Activated CD4-positive, alpha-beta T cell treated with anti-CD3 and anti-CD28 coated beads, Interleukin-2, amount 50 U/mL, for 1 hour (primary cell): Measurements from ENCODE around the gene SLC49A3.
"Not testable (repeated sequence)": the region's sequence is repeated elsewhere in the genome, so short reads cannot be mapped to it uniquely, and the experiment has no call there.

ENCODE experiments used
- DNase-seq: peaks from one replicate; pipeline ENCODE4 v3.0.0-alpha.2; 2020

Gene SLC49A3

GRCh38 chr4:700587-701264, 11.8 kb upstream of the SLC49A3 start:
- DNase-seq = no peak

GRCh38 chr4:699816-700580, 11.0 kb upstream of the SLC49A3 start:
- no peak for DNase-seq

GRCh38 chr4:694341-694940, 5.5 kb upstream of the SLC49A3 start:
- not testable (repeated sequence) for DNase-seq

DNA sequence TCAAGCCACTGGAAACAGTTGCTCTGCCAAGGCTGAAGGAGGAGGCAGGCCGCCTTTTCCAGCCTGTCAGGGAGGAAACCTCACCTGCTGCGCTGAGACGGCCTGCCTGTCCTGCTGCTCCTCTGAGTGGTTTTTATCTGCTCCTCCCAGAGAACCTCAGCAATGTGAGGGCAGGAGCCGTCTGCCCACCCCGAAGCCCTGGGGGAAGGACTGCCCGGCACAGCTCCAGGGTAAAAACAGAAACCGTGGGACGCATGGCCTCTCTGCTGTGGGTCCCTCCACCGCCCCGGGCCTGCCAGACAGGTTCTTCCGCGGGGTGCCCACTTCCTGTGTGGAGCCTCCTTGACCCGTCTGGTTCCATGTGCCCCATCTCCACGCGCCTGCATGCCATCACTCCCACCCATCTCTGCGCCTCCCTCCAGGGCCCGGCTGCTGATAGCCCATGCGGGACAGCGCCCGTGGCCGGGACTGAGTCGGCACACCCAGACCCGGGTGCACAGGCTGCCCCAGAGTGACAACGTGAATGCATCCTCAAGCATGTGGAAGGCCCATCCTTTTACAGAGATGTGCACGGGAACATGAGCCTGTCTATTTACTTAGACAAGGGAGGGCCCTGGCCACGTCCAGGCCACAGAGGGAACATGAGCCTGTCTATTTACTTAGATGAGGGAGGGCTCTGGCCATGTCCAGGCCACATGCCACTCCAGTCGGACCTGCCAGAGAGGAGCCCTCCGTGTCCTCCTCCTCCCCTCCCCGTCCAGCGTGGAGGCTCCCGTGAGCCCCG, 4.0 kb upstream of the SLC49A3 start:
- no peak for DNase-seq

DNA sequence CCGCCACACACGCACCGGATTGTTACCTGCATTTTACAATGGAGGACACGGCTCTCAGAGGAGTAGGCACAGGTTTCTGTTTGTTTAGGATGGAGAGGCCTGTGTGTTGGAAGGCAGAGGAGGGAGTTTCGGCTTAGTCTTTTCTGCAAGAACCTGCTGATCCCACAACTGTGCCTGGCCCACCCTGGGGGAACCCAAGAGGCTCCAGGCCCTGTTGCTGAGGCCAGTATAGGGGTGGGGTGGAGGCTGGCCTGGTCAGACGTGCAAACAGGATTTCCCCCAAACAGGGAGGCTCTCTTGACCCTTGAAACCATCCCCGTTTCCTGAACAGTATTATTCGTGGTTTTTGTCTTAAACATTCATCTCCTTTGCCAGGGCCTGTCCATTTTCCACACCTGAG, 772 bp upstream of the SLC49A3 start:
- no peak for DNase-seq

- no peak for DNase-seq
These were observed 739 bp downstream of the SLC49A3 start for GRCh38 chr4:687971-688853.

DNA sequence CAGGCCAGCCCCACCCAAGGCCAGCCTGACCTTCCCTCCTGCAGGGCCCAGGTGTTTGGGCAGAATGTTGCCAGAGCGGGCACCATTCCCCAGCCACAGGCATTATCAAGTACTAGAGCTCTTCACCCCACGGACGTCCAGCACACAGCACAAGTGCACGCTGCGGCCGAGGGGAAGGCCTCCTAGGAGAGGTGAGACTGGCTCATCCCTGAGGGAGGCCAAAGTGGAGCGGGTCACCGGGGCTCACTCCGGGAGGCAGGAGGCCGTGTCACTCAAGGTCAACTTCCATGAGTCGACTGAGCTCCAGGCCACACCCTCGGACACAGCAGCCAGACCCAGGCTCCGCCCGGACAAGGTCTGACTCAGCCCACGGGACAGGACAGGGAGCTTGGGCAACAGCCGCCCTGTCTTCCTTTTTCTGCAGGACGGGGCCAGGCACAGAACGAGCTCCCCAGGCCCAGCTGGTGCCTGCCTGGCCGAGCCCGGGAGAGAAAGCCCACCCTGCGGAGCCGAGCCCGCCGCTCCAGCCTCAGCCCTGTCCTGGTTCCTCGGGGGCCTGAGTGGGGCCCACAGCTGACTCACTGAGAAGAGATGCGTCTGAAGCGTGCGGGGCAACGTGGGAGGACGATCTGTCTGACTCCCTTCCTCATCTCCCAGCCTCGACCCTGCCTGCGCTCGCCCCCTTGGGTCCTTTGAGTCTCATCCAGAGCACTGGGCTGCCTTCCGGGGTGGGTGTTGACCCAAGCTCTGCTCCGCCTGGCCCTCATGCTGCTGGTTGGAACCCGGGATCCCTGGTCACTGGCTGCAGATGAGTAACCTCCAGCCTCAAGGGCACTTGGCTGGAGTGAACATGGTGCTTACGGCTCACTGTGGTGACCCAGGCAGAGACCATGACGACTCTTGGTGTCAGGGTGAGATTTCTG, 1.6 kb downstream of the SLC49A3 start:
- no peak for DNase-seq

DNA sequence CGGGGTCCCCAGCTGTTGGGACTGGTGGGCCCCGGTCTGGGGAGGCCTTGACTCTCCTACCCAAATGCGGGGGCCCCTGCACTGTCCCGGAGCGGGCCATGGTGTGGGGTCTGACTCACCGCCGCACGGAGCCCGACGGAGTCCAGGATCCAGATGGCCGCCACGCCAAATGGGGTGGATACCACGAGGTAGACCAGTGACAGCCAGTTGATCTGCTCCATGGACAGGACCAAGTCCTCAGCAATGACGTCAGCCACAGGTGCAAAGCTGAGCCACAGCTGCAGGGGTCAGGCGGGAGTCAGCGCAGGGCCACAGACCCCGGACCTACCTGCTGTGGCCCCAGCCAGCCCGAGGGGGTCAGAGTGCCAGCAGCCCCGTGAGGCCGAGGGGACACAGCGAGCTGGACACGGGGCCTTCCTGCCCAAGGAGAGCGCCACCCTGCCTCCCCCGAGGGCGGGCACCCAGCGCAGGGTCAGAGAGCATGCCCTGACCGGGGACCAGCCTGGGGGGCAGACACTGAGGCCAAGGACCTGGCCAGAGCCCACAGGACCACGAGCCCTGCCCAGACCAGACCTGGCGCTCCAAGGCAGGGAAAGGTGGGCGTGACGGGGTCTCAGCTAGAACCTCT, 2.4 kb downstream of the SLC49A3 start:
- no peak for DNase-seq

DNA sequence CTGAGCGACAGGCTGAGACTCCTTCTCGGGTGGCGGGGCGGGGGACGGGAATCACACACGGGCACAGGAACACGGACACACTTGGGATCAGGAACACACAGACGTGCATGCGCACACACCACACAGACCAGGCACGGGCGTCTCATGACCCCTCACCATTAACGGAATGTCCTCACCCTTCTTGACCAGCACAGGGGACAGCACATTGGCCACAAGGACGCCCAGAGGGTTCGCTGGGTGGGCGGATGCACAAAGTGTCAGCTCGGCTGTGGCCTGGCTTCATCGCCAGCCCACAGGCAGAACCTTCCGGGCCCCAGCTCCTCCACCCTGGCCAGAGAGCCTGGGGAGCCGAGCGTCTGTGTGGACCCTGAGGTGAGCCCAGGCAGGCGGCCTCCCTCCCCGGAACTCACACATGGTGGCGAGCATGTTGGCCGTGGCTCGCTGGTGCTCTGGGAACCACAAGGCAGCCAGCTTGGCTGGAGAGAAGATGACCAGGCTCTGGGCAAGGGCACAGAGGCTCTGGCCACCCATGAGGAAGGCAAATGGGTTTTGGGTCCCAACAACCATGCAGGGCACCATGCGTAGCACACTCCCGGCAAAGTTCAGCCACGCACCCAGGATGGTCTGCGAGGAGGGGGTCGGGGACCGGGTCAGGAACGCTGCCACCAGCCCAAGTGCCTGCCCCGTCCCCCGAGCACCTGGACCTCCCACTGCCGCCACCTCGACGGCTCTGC, 3.1 kb downstream of the SLC49A3 start:
- DNase-seq = no peak

DNA sequence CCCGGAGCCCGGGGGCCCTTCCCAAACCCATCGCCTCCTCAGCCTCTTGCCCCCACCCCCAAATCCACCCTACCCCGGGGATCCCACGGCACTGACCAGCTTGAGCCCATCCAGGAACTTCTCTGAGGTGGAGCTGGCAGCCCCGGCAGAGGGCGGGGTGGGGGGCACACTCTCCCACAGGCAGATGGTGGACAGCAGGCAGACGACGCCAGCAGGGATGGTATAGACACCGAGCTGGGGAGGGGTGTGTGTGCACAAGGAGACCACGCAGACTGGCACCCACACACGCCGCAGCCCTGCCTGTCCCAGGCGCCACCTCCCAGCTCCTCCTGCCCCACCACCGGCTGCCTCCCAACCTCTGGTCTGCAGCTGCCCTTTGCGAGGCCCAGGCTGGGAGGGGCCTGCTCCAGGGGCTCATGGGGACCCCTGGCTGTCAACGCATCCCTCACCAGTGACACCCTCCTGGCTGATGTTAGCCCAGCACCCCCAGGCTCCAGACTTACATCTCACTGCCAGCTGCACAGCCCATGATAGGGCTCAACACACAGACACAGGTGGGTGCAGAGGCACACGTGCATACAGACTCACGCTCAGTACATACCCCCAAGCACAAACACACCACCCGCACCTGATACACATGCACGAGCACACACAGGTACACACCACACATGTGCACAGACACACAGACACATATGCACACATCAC, 4.2 kb downstream of the SLC49A3 start:
- DNase-seq = no peak

DNA sequence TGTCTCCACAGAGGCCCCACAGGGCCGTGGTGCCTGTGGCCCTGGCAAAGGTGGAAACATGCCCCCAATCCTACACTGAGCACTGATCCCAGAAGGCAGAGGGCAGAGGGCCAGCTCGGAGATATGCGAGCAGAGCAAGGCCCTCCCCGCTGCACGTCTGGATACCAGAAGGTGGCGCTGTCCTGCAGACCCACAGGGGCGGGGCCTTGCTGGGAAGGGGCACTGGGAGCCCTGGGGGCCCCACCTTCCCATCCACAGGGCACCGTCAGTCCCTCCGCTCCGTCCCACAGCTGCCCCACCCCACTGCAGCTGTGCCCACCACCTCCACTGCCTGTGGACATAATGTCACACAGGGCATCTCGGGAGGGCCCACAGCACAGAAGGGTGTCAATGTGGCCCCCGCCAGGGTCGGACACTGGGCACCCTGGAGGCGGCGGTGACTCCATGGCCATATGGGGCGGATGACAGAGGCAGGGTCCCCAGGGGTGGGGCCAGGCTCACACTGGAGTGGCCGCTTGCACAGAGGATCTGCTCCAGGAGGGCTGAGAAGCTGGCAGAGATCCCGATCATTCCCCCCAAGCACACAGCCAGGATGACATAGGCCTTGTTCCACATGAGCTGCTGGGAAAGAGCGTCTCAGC, 4.8 kb downstream of the SLC49A3 start:
- no peak for DNase-seq

DNA sequence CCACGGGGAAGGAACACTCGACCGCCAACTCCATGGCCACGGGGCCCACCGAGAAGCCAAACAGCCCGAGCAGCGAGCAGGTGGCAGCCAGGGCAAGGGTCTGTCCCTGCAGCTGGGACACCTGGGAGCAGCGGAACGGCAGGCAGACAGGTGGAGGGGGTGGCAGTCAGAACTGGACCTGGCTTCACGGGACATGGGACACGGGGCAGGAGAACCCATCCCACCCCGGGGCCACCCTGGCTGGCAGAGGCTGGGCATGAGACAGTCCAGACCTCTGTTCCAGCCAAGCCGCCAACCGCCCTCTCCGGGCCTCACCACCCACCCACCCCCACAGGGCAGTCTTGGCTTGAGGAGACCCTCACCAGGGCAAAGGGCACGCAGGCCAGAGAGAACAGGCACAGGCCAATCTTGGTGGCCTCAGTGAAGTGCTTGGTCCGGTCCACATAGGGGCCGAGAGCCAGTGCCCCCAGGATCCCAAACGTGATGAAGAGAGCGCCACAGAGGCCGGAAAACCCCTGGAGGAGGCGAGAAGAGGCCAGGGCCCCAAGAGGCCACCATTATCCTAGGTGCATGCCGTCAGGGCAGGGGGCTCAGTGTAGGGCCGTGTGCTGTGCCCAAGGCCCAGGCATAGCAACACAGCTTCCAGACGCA, 5.6 kb downstream of the SLC49A3 start:
- no peak for DNase-seq

DNA sequence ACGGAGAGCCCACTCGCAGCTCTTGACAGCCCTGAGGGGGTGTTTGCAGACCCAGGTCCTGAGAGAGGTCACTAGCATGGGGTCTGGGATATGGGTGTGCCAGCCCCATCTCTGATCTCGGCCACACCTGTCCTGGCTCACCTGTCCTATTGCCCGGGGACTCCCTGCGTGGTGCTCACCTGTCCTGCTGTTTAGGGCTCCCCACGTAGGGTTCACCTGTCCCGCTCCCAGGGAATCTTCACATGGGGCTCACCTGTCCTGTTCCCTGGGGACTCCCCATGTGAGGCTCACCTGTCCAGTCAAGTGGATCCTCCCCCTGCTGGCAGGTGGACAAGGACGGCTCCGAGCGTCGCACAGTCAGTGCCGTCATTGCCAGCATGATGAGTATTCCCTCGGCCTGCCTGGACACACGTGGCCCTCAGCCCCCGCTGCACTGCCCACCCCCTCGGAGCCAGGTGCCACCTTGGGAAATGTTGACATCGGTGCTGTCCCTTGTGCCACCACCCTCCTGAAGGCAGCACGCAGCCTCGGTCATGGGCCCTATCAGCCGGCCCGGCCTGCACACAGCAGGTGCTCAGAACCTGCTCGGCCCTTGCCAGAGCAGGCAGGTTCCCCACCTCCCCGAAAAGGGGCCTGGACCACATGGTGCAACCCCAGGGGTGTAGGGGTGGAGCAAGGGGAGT, 6.3 kb downstream of the SLC49A3 start:
- DNase-seq = no peak

GRCh38 chr4:681736-682451, 7.1 kb downstream of the SLC49A3 start:
- DNase-seq = peak; percentile 43

GRCh38 chr4:680928-681645, 7.9 kb downstream of the SLC49A3 start:
- peak; percentile 33 for DNase-seq

GRCh38 chr4:680551-680927, 8.4 kb downstream of the SLC49A3 start:
- DNase-seq = no peak
